A172 (cell line): ENCODE data around the gene PHYKPL. TPM values are rescaled to one million over a fixed set of nuclear protein-coding genes. Genes with fewer than 3 reads are reported as not detected.
"Not testable (repeated sequence)": the region's sequence is repeated elsewhere in the genome, so short reads cannot be mapped to it uniquely, and the experiment has no call there.

ENCODE experiments used
- DNase-seq: peaks from one replicate; pipeline ENCODE4 v3.0.0-alpha.2; 2015; ENCODE audit warnings: low spot score
- total RNA-seq: library from RNA; depleted of rRNA; stranded (reverse); fragments of >200 nt; shearing (Covaris generic); gene quantifications from 2 replicates; pipeline ENCODE4 v1.2.3, GENCODE V29; 2014

PHYKPL gene
- total RNA-seq, 1 experiment from 2014 or later = 2.4 TPM

- DNase-seq = no peak
These were observed 31.4 kb upstream of the PHYKPL start for GRCh38 chr5:178264044-178264443.

GRCh38 chr5:178261666-178262600 lies 29.3 kb upstream of the PHYKPL start:
- no peak for DNase-seq

- no peak for DNase-seq
These were observed 27.3 kb upstream of the PHYKPL start for GRCh38 chr5:178259623-178260536.

GRCh38 chr5:178257650-178258049 lies 25.0 kb upstream of the PHYKPL start:
- DNase-seq = no peak

GRCh38 chr5:178256746-178257145 lies 24.1 kb upstream of the PHYKPL start:
- no peak for DNase-seq

DNA sequence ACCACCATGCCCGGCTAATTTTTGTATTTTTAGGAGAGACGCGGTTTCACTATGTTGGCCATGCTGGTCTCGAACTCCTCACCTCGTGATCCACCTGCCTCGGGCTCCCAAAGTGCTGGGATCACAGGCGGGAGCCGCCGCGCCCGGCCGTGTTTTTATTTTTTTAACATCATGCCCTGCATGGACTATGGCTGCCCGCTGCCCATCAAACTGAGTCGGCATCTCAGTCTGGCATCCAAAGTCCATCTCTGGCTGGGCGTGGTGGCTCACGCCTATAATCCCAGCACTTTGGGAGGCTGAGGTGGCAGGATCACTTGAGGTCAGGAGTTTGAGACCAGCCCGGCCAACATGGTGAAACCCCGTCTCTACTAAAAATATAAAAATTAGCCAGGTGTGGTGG lies 21.0 kb upstream of the PHYKPL start:
- DNase-seq = not testable (repeated sequence)

DNA sequence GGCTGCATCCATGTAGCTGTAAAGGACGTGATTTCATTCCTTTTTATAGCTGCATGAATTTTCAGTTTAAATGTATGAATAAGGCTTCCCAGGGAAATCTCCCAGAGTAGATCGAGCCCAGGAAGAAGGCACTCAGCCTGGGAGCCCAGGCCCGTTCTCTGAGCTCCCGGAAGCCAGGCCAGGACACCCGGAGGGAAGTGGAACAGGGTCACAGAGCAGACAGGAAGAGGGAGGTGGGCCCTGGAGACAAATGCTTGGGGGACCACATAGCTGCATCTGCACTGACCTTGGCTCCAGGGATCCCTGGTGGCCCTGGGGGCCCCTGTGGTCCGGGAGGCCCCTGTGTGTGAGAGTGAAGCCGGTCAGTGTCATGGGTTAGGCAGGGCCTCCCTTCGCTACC lies 19.7 kb upstream of the PHYKPL start:
- no peak for DNase-seq

- no peak for DNase-seq
These were observed 17.7 kb upstream of the PHYKPL start for GRCh38 chr5:178250263-178250662.

DNA sequence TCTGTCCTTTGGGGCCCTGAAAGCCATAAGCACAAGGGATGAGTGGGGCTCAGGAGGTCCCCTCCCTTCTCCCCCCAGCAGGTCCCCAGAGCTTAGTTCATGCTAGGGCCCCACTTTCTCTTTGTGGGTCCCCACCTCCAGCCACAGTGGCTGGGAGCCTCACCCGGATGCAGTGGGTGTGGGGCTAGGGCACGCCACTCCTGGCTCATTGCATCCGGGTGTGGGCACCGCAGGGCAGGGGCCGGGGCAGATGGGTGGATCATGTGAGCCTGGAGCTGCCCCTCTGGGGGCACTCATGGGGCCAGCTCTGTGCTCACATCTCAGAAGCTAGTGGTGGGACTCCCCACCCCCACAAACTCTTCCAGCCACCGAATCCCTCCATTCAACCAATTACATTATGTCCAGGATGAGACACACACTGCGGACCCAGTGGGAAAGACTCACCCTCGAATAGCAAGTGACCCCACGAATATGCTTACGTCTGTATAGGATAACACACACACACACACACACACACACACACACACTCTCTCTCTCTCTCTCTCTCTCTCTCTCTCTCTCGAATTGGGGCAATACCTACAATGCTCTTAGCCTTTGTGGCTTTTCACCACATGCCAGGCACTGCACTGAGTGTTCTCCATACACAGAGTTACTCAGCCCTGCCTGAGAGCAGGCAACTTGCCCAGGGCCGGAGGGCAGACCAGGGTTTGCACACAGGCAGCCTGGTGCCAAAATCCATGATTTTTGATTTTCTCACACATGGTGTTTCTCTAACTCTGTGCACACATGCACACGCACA lies 16.8 kb upstream of the PHYKPL start:
- DNase-seq = no peak

- no peak for DNase-seq
These were observed 16.1 kb upstream of the PHYKPL start for GRCh38 chr5:178248750-178249149.

GRCh38 chr5:178247481-178248456 lies 15.2 kb upstream of the PHYKPL start:
- DNase-seq = no peak

DNA sequence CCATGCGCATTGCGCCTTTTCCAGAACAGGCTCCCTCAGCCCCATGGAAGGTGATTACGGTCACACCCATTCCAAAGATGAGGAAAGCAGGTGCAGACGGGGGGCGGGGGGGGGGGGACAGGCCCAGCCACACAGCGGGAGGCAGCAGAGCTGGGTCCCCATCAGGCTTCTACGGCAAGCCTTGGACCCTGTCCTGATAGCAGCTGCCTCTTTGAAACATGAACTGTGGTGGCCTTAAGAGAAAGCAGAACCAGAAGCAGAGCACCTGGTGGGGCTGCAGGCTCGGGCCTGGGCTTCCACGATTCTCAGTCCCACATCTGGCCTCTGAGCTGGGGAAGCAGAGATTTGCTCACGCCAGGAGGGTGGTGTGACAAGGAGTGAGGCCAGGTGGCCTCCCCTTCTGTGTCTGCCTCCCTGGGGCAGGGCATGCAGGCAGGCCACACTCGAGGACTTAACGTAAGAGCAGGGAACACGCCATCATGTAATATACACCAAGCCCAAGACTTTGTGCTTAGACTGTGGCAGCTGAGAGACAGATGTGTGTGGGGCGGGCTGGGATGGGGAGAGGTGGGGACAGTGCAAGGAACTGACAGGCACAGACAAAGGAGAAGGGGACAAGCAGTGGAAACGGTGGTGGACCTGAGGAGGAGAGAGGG lies 14.2 kb upstream of the PHYKPL start:
- DNase-seq = no peak

DNA sequence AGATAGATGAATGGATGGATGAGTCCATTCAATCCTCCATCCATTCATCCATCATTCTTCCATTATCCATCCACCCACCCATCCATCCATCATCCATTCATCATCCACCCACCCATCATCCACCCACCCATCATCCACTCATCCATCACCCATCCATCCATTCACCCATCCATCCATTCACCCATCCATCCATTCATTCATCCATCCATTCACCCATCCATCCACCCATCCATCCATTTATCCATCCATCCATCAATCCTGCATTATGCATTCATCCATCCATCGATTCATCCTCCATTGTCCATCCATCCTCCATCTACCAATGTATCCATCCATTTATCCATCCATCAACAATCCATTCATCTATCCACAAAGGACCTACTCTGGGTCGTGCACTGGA lies 12.8 kb upstream of the PHYKPL start:
- DNase-seq = no peak

DNA sequence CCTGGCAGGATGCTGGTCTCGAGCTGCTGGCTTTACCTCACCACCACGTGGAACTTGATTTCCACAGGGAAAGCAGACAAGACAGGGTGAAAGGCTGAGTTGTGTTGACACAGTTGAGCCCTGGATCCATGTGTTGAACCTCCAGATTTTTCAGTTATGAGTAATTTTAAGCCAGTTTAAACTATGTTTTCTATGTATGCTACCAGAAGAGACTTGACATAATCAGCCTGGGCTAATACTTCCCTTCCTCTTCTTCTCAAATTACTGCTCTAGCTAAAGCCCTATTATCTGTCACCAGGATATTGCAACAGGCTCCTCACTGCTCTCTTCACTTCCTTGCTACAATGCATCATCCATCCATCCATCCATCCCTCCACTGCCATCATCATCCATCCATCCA lies 12.0 kb upstream of the PHYKPL start:
- no peak for DNase-seq

DNA sequence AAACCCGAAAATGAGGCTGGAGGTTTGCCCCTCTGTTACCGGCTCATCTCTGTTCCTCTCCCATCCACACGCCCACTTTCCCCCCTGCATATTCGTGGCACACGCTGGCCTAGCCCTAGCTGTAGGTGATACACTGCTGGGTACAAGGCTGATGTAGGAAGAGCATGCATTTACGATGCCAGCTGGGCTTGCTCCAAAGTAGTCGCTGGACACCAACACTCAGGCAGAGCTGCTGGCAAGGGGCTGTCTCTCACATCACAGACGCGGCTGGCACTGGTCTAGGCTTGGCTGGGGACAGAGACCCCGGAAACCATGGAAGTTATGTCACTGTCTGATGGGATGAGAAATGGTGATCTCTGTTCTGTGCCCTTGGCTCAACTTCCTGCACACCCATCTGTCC lies 9.8 kb upstream of the PHYKPL start:
- no peak for DNase-seq

- no peak for DNase-seq
These were observed 9.2 kb upstream of the PHYKPL start for GRCh38 chr5:178241688-178242231.

GRCh38 chr5:178241231-178241663 lies 8.6 kb upstream of the PHYKPL start:
- DNase-seq = no peak

DNA sequence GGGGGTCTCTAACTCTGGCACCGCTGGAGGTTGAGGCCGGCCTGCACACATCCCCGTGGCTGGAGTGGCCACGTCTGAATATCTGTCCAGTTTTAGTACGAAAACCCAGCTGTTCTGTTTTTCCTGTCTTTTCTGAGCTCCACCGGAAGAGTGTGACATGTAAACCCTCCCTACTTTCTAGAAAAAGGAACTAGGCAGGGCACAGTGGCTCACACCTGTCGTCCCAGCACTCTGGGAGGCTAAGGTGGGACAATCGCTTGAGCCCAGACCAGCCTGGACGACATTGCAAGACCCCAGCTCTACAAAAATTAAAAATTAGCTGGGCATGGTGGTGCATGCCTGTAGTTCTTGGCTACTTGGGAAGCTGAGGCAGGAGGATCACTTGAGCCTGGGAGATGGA lies 8.2 kb upstream of the PHYKPL start:
- no peak for DNase-seq

DNA sequence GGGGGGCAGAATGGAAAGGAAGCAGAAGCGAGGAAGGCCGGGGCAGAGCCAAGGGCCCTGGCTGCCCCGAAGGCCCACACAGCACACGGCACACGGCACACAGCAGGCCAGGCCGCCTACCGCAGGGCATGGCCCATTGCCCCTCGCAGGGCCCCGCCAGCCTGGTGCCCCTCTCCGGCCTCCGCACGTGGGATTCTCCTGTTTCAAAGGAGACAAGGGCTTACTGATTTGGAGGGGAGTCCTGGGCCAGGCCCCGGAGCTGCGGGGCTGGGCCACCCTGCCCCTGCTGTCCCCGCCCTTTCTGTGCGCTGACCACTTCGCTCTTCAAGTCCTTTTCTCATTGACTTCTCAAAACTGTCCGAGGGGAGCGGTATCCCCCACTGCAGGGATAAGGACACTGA lies 7.7 kb upstream of the PHYKPL start:
- no peak for DNase-seq
